Keratinocyte (primary cell): ENCODE measurements around the gene TUBB6. TPM values are rescaled to one million over a fixed set of nuclear protein-coding genes. Genes with fewer than 3 reads are reported as not detected.

Experiments used
- DNase-seq: peaks from one replicate; pipeline ENCODE4 v3.0.0-alpha.2; 2011; ENCODE audit warnings: low read depth, missing footprints, low spot score
- FAIRE-seq: peaks from 2 replicates; lab custom pipeline; 2011; peaks lifted over from hg19 to GRCh38; lab: Jason Lieb, UNC
- H2AFZ ChIP-seq: 2 replicates; pipeline ENCODE4 v1.6.0; 2012; ENCODE audit warnings: low read length, control low read depth, inconsistent platforms; ENCODE audit not compliant: control insufficient read depth
- H3K27ac ChIP-seq: 2 replicates; pipeline ENCODE4 v1.5.1; 2011; ENCODE audit warnings: low read length; ENCODE audit not compliant: control insufficient read depth, insufficient read depth
- H3K27me3 ChIP-seq: 3 replicates; pipeline ENCODE4 v1.6.0; 2011; ENCODE audit warnings: low read length; ENCODE audit not compliant: control insufficient read depth, insufficient read depth; ENCODE audit errors: extremely low read depth
- H3K36me3 ChIP-seq, 2 experiments: 2 replicates in 1 of 2; 3 replicates in 1 of 2; pipeline ENCODE4 v1.5.1; 2011; ENCODE audit warnings: low read length in 2 of 2, mild to moderate bottlenecking in 1 of 2; ENCODE audit not compliant: control insufficient read depth in 2 of 2, insufficient read depth in 2 of 2; ENCODE audit errors: extremely low read depth in 1 of 2
- H3K4me1 ChIP-seq: 3 replicates; pipeline ENCODE4 v1.5.1; 2011; ENCODE audit warnings: low read length; ENCODE audit not compliant: control insufficient read depth, insufficient read depth; ENCODE audit errors: extremely low read depth
- H3K4me2 ChIP-seq: 3 replicates; pipeline ENCODE4 v1.6.0; 2011; ENCODE audit warnings: low read depth, low read length; ENCODE audit not compliant: control insufficient read depth, insufficient read depth; ENCODE audit errors: extremely low read depth
- H3K4me3 ChIP-seq, 3 experiments: fragments of 200-600 bp in 1 of 3; sonication (generic) in 1 of 3; 2 replicates in 2 of 3; 3 replicates in 1 of 3; pipeline ENCODE4 v1.5.1; 2011 to 2016; ENCODE audit warnings: low read length in 3 of 3, mild to moderate bottlenecking in 3 of 3, control low read depth in 2 of 3, inconsistent platforms in 1 of 3, low read depth in 1 of 3, mixed read lengths in 1 of 3, mixed run types in 1 of 3, moderate library complexity in 1 of 3; ENCODE audit not compliant: control insufficient read depth in 2 of 3, insufficient read depth in 2 of 3; ENCODE audit errors: extremely low read depth in 1 of 3
- H3K79me2 ChIP-seq: 2 replicates; pipeline ENCODE4 v1.6.0; 2012; ENCODE audit warnings: low read length; ENCODE audit not compliant: control insufficient read depth, insufficient read depth
- H3K9ac ChIP-seq: 3 replicates; pipeline ENCODE4 v1.6.0; 2011; ENCODE audit warnings: low read length; ENCODE audit not compliant: control insufficient read depth, insufficient read depth; ENCODE audit errors: extremely low read depth
- H3K9me1 ChIP-seq: 3 replicates; pipeline ENCODE4 v1.6.0; 2011; ENCODE audit warnings: low read length; ENCODE audit not compliant: control insufficient read depth, insufficient read depth; ENCODE audit errors: extremely low read depth
- H3K9me3 ChIP-seq: 2 replicates; pipeline ENCODE4 v1.5.1; 2012; ENCODE audit warnings: low read depth, low read length; ENCODE audit not compliant: control insufficient read depth
- H4K20me1 ChIP-seq: 3 replicates; pipeline ENCODE4 v1.6.0; 2011; ENCODE audit warnings: low read length; ENCODE audit not compliant: control insufficient read depth, insufficient read depth; ENCODE audit errors: extremely low read depth
- CTCF ChIP-seq, 3 experiments: IDR thresholded peaks in 1 of 3; conservative IDR thresholded peaks in 1 of 3; optimal IDR thresholded peaks in 1 of 3; 2 replicates in 2 of 3; 3 replicates in 1 of 3; pipeline versions ENCODE3 to v1.5.1; 2011; ENCODE audit warnings: low read length in 3 of 3, mild to moderate bottlenecking in 3 of 3, moderate library complexity in 2 of 3, control low read depth in 1 of 3, inconsistent platforms in 1 of 3; ENCODE audit not compliant: insufficient read depth in 2 of 3; ENCODE audit errors: extremely low read depth in 1 of 3
- EZH2 ChIP-seq: IDR thresholded peaks from one replicate; pipeline ENCODE4 v1.6.1; 2012; ENCODE audit warnings: inconsistent platforms, mild to moderate bottlenecking, low read length, moderate library complexity
- dilution Hi-C: fragments of 300-500 bp; cut with MboI; formaldehyde crosslinking; loops from one replicate; pipeline ENCODE4 v1.7.0; 2020; ENCODE audit warnings: low sequenced_read_pairs; ENCODE audit not compliant: extremely low pct_ligation_motif_present
- polyA plus RNA-seq, 5 experiments: library from polyadenylated mRNA; depleted of rRNA in 3 of 5; stranded (reverse) in 3 of 5; stranded (forward) in 1 of 5; unstranded in 1 of 5; fragments of >200 nt; gene quantifications; 1 replicate in 1 of 5; 2 replicates in 3 of 5; 3 replicates in 1 of 5; pipeline versions ENCODE4 v1.2.1 to v1.2.3, GENCODE V29; 2011 to 2012; ENCODE audit warnings: missing spikeins in 2 of 5, low read depth in 1 of 5, low replicate concordance in 1 of 5

TUBB6 gene
- polyA plus RNA-seq, 1 donor (not counting 4 experiments of a cell fraction or from before 2014, with no cell fraction given): 479 TPM

GRCh38 chr18:12262748-12263147, 45.3 kb upstream of the TUBB6 start:
- Histone ChIP-seq H3K4me3 (no peak overlapping the region), H3K9me3 (no peaks in the 10 kb centered on the region), H3K9me1 (no peaks in the 10 kb centered on the region), H3K9ac (no peak overlapping the region), H3K36me3 (no peaks in the 10 kb centered on the region), H3K79me2 (no peaks in the 10 kb centered on the region), H3K27ac (no peak overlapping the region), H4K20me1 (no peaks in the 10 kb centered on the region), H2AFZ (no peak overlapping the region), H3K4me2 (no peak overlapping the region), H3K4me1 (peaks cover 10% of the 10 kb centered on the region), H3K27me3 (no peaks in the 10 kb centered on the region)
- dilution Hi-C loops: no loop called here
- DNase-seq: no peak
- FAIRE-seq: no peak
- TF ChIP-seq CTCF (optimal IDR thresholded peaks at IDR 0.05 in 1 of 3, IDR thresholded peaks at IDR 0.05 in 1 of 3, conservative IDR thresholded peaks at IDR 0.05 in 1 of 3; ENCODE audit: extremely low read depth in 1 of 3, insufficient read depth in 2 of 3, low read length in 3 of 3) (no peak), EZH2 (no peak)

- H3K36me3 ChIP-seq: no peaks in the 10 kb centered on the region
- TF ChIP-seq EZH2: no peak
- TF ChIP-seq CTCF (optimal IDR thresholded peaks at IDR 0.05 in 1 of 3, IDR thresholded peaks at IDR 0.05 in 1 of 3, conservative IDR thresholded peaks at IDR 0.05 in 1 of 3; ENCODE audit: extremely low read depth in 1 of 3, insufficient read depth in 2 of 3, low read length in 3 of 3): no peak
- no peaks in the 10 kb centered on the region for H3K27me3 ChIP-seq
- no peaks in the 10 kb centered on the region for H3K79me2 ChIP-seq
- no peaks in the 10 kb centered on the region for H4K20me1 ChIP-seq
- FAIRE-seq (no peak), DNase-seq (no peak)
- no peak overlapping the region for H3K9ac ChIP-seq
- no peak overlapping the region for H3K4me3 ChIP-seq
- dilution Hi-C loops: no loop called here
- H3K4me1 ChIP-seq: no peaks in the 10 kb centered on the region
- H3K27ac ChIP-seq: no peak overlapping the region
- no peaks in the 10 kb centered on the region for H3K9me3 ChIP-seq
- no peak overlapping the region for H2AFZ ChIP-seq
- no peaks in the 10 kb centered on the region for H3K9me1 ChIP-seq
- H3K4me2 ChIP-seq: no peak overlapping the region
Measured at GRCh38 chr18:12264864-12265263, 43.2 kb upstream of the TUBB6 start.
